Measurements from ENCODE around the gene SLC10A6. TPM values are rescaled to one million over a fixed set of nuclear protein-coding genes. Genes with fewer than 3 reads are reported as not detected.

SLC10A6 gene
- total and polyA plus RNA-seq, 4 donors: 0.08 to 0.95 (median 0.25) TPM

DNA sequence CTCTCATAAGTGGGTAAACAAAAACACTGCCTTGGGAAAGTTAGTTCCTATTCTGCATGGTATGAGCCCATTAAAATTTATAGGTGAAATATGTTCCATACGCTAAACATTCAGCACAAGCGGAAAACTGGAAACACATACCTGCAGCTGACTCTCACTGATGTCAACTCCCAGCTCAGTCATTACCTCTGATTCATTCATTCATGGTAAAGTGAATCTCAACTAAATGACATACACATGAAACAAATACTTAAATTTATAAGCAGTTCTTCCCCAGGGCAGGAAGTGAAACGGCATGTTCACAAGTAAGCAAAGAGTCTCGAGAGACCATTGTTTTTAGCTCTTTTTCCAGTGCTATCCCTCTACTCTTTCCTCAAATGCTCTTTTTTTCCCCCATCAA, 1.6 kb downstream of the SLC10A6 start:
- ATAC-seq (ENCODE audit: insufficient read depth, low FRiP score) (no peak), DNase-seq (no peak)
- Histone ChIP-seq H3K27ac (ENCODE audit: low read depth in 1 of 2, low read length in 1 of 2) (no peak overlapping the region), H3K36me3 (ENCODE audit: control insufficient read depth in 4 of 4, insufficient read depth in 4 of 4, low read length in 4 of 4) (no peaks in the 10 kb centered on the region), H3K4me3 (no peak overlapping the region), H3K9ac (ENCODE audit: insufficient read depth in 1 of 2, low read length in 2 of 2) (no peak overlapping the region), H3K4me1 (ENCODE audit: control insufficient read depth in 5 of 5, insufficient read depth in 5 of 5, low read length in 5 of 5) (no peaks in the 10 kb centered on the region), H3K27me3 (ENCODE audit: control insufficient read depth in 3 of 3, insufficient read depth in 3 of 3, low read length in 2 of 3) (no peaks in the 10 kb centered on the region), H3K9me3 (ENCODE audit: control insufficient read depth in 4 of 4, insufficient read depth in 3 of 4, low read length in 3 of 4) (no peaks in the 10 kb centered on the region)
- TF ChIP-seq, protein P1, sequence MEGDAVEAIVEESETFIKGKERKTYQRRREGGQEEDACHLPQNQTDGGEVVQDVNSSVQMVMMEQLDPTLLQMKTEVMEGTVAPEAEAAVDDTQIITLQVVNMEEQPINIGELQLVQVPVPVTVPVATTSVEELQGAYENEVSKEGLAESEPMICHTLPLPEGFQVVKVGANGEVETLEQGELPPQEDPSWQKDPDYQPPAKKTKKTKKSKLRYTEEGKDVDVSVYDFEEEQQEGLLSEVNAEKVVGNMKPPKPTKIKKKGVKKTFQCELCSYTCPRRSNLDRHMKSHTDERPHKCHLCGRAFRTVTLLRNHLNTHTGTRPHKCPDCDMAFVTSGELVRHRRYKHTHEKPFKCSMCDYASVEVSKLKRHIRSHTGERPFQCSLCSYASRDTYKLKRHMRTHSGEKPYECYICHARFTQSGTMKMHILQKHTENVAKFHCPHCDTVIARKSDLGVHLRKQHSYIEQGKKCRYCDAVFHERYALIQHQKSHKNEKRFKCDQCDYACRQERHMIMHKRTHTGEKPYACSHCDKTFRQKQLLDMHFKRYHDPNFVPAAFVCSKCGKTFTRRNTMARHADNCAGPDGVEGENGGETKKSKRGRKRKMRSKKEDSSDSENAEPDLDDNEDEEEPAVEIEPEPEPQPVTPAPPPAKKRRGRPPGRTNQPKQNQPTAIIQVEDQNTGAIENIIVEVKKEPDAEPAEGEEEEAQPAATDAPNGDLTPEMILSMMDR (IDR thresholded peaks at IDR 0.05; ENCODE audit: control extremely low read depth, extremely low read depth): no peak
- 80 to 85% methylated on average over 4 of the region's 4 CpGs for WGBS, 2 donors

DNA sequence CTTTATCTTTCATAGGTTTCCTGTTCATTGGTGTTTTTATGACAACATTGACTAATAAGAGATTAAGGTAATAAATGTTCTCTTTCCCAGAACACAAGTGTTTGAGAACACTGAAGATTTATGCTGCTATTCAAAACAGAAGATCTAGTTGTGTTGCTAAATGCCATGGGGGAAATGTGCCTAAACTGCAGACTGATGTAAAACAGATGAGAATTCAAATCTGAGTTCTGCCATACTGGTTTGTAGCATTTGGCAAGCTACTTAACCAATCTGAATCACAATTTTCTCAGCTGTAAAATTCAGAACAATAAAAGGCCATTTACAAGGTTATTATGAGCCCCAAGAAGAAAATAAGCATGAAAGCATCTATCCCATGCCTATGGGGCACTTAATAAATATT, 2.3 kb downstream of the SLC10A6 start:
- no peaks in the 10 kb centered on the region for H3K4me1 ChIP-seq (ENCODE audit: control insufficient read depth in 5 of 5, insufficient read depth in 5 of 5, low read length in 5 of 5)
- no peak for ATAC-seq (ENCODE audit: insufficient read depth, low FRiP score)

DNA sequence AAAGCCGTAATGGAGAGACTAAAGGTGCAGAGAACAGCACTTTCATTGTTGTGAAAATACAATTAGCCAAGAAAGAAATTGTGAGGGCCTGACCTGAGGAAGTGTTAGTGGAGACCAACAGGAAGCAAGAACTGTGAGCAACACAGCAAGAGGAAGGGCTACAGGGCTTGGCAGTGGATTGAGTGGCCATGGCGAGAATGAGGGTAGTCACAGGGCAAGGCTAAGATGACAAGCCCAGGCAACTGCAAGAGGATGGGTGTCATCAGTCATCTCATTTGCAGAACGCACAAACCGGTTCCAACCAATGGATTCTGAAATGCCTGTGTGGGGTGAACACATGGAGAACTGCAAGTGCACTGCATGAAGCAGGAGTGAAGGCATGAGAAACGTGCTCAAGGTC, 3.6 kb downstream of the SLC10A6 start:
- TF ChIP-seq, protein P1 (IDR thresholded peaks at IDR 0.05; ENCODE audit: control extremely low read depth, extremely low read depth): no peak
- Histone ChIP-seq H3K9me3 (ENCODE audit: control insufficient read depth in 4 of 4, insufficient read depth in 3 of 4, low read length in 3 of 4) (no peaks in the 10 kb centered on the region), H3K4me3 (no peak overlapping the region), H3K36me3 (ENCODE audit: control insufficient read depth in 4 of 4, insufficient read depth in 4 of 4, low read length in 4 of 4) (no peaks in the 10 kb centered on the region), H3K9ac (ENCODE audit: insufficient read depth in 1 of 2, low read length in 2 of 2) (no peak overlapping the region), H3K27me3 (ENCODE audit: control insufficient read depth in 3 of 3, insufficient read depth in 3 of 3, low read length in 2 of 3) (no peaks in the 10 kb centered on the region), H3K27ac (ENCODE audit: low read depth in 1 of 2, low read length in 1 of 2) (no peak overlapping the region), H3K4me1 (ENCODE audit: control insufficient read depth in 5 of 5, insufficient read depth in 5 of 5, low read length in 5 of 5) (peaks cover 0 to 2% (median 0%) of the 10 kb centered on the region in 5 donors)
- no peak for DNase-seq
- 76 to 80% methylated on average over 5 of the region's 5 CpGs for WGBS, 2 donors
- no peak for ATAC-seq (ENCODE audit: insufficient read depth, low FRiP score)

More for the DNA sequence above, 2.3 kb downstream of the SLC10A6 start:
- Histone ChIP-seq H3K9ac (ENCODE audit: insufficient read depth in 1 of 2, low read length in 2 of 2) (no peak overlapping the region), H3K9me3 (ENCODE audit: control insufficient read depth in 4 of 4, insufficient read depth in 3 of 4, low read length in 3 of 4) (no peaks in the 10 kb centered on the region), H3K4me3 (no peak overlapping the region), H3K36me3 (ENCODE audit: control insufficient read depth in 4 of 4, insufficient read depth in 4 of 4, low read length in 4 of 4) (no peaks in the 10 kb centered on the region), H3K27ac (ENCODE audit: low read depth in 1 of 2, low read length in 1 of 2) (no peak overlapping the region), H3K27me3 (ENCODE audit: control insufficient read depth in 3 of 3, insufficient read depth in 3 of 3, low read length in 2 of 3) (no peaks in the 10 kb centered on the region)
- DNase-seq: no peak
- TF ChIP-seq, protein P1 (IDR thresholded peaks at IDR 0.05; ENCODE audit: control extremely low read depth, extremely low read depth): no peak

DNA sequence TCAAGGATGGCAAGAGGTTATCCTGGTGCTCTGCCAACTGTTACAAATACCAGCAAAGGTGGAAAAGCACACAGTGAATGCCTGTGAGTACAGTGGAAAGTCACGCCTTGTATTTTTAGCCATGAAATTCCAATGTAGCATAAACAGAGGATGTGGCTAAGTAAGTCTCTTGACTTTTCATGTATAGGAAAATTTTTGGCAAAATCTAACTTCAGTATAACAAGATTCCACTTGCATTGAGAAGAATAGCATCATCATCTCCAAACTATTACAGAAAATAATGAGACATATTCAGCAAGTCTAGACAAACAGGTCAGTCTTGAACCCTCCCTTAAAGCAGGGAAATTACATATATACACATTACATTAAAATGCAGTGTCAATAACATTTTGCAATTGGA, 7.9 kb downstream of the SLC10A6 start:
- no peak overlapping the region for H3K4me3 ChIP-seq
- DNase-seq (no peak), ATAC-seq (ENCODE audit: insufficient read depth, low FRiP score) (no peak)
- no peaks in the 10 kb centered on the region for H3K27me3 ChIP-seq (ENCODE audit: control insufficient read depth in 3 of 3, insufficient read depth in 3 of 3, low read length in 2 of 3)
- no peak overlapping the region for H3K27ac ChIP-seq (ENCODE audit: low read depth in 1 of 2, low read length in 1 of 2)
- TF ChIP-seq, protein P1 (IDR thresholded peaks at IDR 0.05; ENCODE audit: control extremely low read depth, extremely low read depth): no peak
- H3K4me1 ChIP-seq (ENCODE audit: control insufficient read depth in 5 of 5, insufficient read depth in 5 of 5, low read length in 5 of 5): peaks cover 0 to 22% (median 0%) of the 10 kb centered on the region in 5 donors
- WGBS, 2 donors: 83 to 85% methylated on average over 1 of the region's 1 CpG
- no peaks in the 10 kb centered on the region for H3K9me3 ChIP-seq (ENCODE audit: control insufficient read depth in 4 of 4, insufficient read depth in 3 of 4, low read length in 3 of 4)
- no peak overlapping the region for H3K9ac ChIP-seq (ENCODE audit: insufficient read depth in 1 of 2, low read length in 2 of 2)
- H3K36me3 ChIP-seq (ENCODE audit: control insufficient read depth in 4 of 4, insufficient read depth in 4 of 4, low read length in 4 of 4): no peaks in the 10 kb centered on the region
